ENCODE data around the gene PRTN3. TPM values are rescaled to one million over a fixed set of nuclear protein-coding genes. Genes with fewer than 3 reads are reported as not detected.

The PRTN3 gene
- polyA plus RNA-seq, 1 of the 3 experiments (the other 2 are of a cell fraction): not detected

GRCh38 chr19:808423-808775, 32.4 kb upstream of the PRTN3 start:
- Histone ChIP-seq H3K79me2 (ENCODE audit: insufficient read depth) (peaks cover 65% of the 10 kb centered on the region), H3K36me3 (replicated peaks in 1 of 2; ENCODE audit: control insufficient read depth in 1 of 2, insufficient read depth in 2 of 2, low read length in 1 of 2) (peaks cover 53 to 81% of the 10 kb centered on the region in 2 experiments), H3K9me2 (no peaks in the 10 kb centered on the region), H3K4me3 (ENCODE audit: low read depth in 2 of 2, low read length in 1 of 2) (no peak overlapping the region), H3F3A (replicated peaks; ENCODE audit: insufficient read depth) (peaks cover 34% of the 10 kb centered on the region), H2AFZ (ENCODE audit: low read depth) (no peak overlapping the region), H3K9me3 (no peaks in the 10 kb centered on the region), H3K27ac (ENCODE audit: low read depth in 2 of 2, low read length in 1 of 2) (no peak overlapping the region), H3K4me2 (no peak overlapping the region), H3K9ac (no peak overlapping the region), H3K27me3 (ENCODE audit: insufficient read depth) (no peaks in the 10 kb centered on the region), H3K4me1 (ENCODE audit: control insufficient read depth in 1 of 2, insufficient read depth in 2 of 2, low read depth in 1 of 2, low read length in 1 of 2) (no peaks in the 10 kb centered on the region), H4K20me1 (ENCODE audit: insufficient read depth) (peaks cover 88% of the 10 kb centered on the region)
- ChIA-PET POLR2A (no interaction called here), CTCF (no interaction called here)
- 97% methylated on average over 5 of the region's 26 CpGs for WGBS (ENCODE audit: low lambda C conversion rate)
- TF ChIP-seq SIN3A (IDR thresholded peaks at IDR 0.05; ENCODE audit: borderline replicate concordance, low read depth, low read length) (no peak), FOXJ3 (CRISPR knock-in tag; IDR thresholded peaks at IDR 0.05) (no peak), ELF1 (IDR thresholded peaks at IDR 0.05) (no peak), REST (IDR thresholded peaks at IDR 0.05; ENCODE audit: low read depth, low read length) (no peak), ZBTB33 (IDR thresholded peaks at IDR 0.05; ENCODE audit: borderline replicate concordance, low read depth) (no peak)
- no peak for DNase-seq

GRCh38 chr19:810077-810855, 30.5 kb upstream of the PRTN3 start:
- H3K9me2 ChIP-seq: no peaks in the 10 kb centered on the region
- H3K9ac ChIP-seq: no peak overlapping the region
- TF ChIP-seq FOXJ3 (CRISPR knock-in tag; IDR thresholded peaks at IDR 0.05): no peak
- TF ChIP-seq FOXM1 (IDR thresholded peaks at IDR 0.05; ENCODE audit: low read depth): no peak
- TF ChIP-seq IRF3 (IDR thresholded peaks at IDR 0.05; ENCODE audit: low read depth, low read length): no peak
- no peak for TF ChIP-seq MXI1 (IDR thresholded peaks at IDR 0.05; ENCODE audit: low read depth, low read length)
- TF ChIP-seq USF2 (IDR thresholded peaks at IDR 0.05; ENCODE audit: borderline replicate concordance, low read depth, low read length): no peak
- TF ChIP-seq RCOR1 (IDR thresholded peaks at IDR 0.05; ENCODE audit: low read length): no peak
- TF ChIP-seq SMC3 (IDR thresholded peaks at IDR 0.05; ENCODE audit: low read depth, low read length): no peak
- no peak for TF ChIP-seq RXRA (IDR thresholded peaks at IDR 0.05; ENCODE audit: borderline replicate concordance, low read depth)
- TF ChIP-seq USF1 (IDR thresholded peaks at IDR 0.05; ENCODE audit: borderline replicate concordance, low read depth): no peak
- no peak for TF ChIP-seq JUND (IDR thresholded peaks at IDR 0.05)
- TF ChIP-seq MEF2A (IDR thresholded peaks at IDR 0.05; ENCODE audit: borderline replicate concordance, low read depth): no peak
- H3K27me3 ChIP-seq (ENCODE audit: insufficient read depth): no peaks in the 10 kb centered on the region
- H4K20me1 ChIP-seq (ENCODE audit: insufficient read depth): peaks cover 69% of the 10 kb centered on the region
- no peak overlapping the region for H2AFZ ChIP-seq (ENCODE audit: low read depth)
- H3K4me3 ChIP-seq (ENCODE audit: low read depth in 2 of 2, low read length in 1 of 2): no peak overlapping the region
- 96% methylated on average over 15 of the region's 30 CpGs for WGBS (ENCODE audit: low lambda C conversion rate)
- CTCF ChIA-PET: no interaction called here
- H3K4me1 ChIP-seq (ENCODE audit: control insufficient read depth in 1 of 2, insufficient read depth in 2 of 2, low read depth in 1 of 2, low read length in 1 of 2): no peaks in the 10 kb centered on the region
- H3K4me2 ChIP-seq: no peak overlapping the region
- H3K27ac ChIP-seq (ENCODE audit: low read depth in 2 of 2, low read length in 1 of 2): no peak overlapping the region
- H3K36me3 ChIP-seq (replicated peaks in 1 of 2; ENCODE audit: control insufficient read depth in 1 of 2, insufficient read depth in 2 of 2, low read length in 1 of 2): peaks cover 44 to 62% of the 10 kb centered on the region in 2 experiments
- no peak for DNase-seq
- peaks cover 46% of the 10 kb centered on the region; the same call in 1 of the 2 replicates for H3K79me2 ChIP-seq (ENCODE audit: insufficient read depth)
- H3K9me3 ChIP-seq: no peaks in the 10 kb centered on the region
- H3F3A ChIP-seq (replicated peaks; ENCODE audit: insufficient read depth): peaks cover 34% of the 10 kb centered on the region
- POLR2A ChIA-PET: no interaction called here

Data from SK-N-SH (cell line).